Stomach (tissue), 9 donors: Measurements from ENCODE around the gene AKAP10. TPM values are rescaled to one million over a fixed set of nuclear protein-coding genes. Genes with fewer than 3 reads are reported as not detected.

ENCODE experiments used
- DNase-seq, 2 donors: peaks; one replicate each; pipeline versions ENCODE4 v3.0.0 to v3.0.0-alpha.2; 2013 to 2019
- H3K27ac ChIP-seq, 5 donors: fragments of 200-600 bp in 4 of 5; sonication (generic) in 4 of 5; one replicate each; pipeline ENCODE4 v1.5.1; 2013 to 2019; ENCODE audit warnings: mild to moderate bottlenecking in 1 of 5, moderate library complexity in 1 of 5
- H3K27me3 ChIP-seq, 3 donors: fragments of 200-600 bp; sonication (generic); one replicate each; pipeline ENCODE4 v1.5.1; 2017 to 2019; ENCODE audit warnings: mixed run types in 1 of 3
- H3K36me3 ChIP-seq, 4 donors: fragments of 200-600 bp; sonication (generic); 1 replicate in 3 of 4; 2 replicates in 1 of 4; pipeline ENCODE4 v1.5.1; 2016 to 2019
- H3K4me1 ChIP-seq, 4 donors: fragments of 200-600 bp; sonication (generic); one replicate each; pipeline ENCODE4 v1.5.1; 2016 to 2019
- H3K4me3 ChIP-seq, 4 donors: fragments of 200-600 bp; sonication (generic) in 3 of 4; one replicate each; pipeline ENCODE4 v1.5.1; 2016 to 2019; ENCODE audit warnings: mild to moderate bottlenecking in 1 of 4
- H3K9me3 ChIP-seq, 4 donors: fragments of 200-600 bp; sonication (generic); one replicate each; pipeline ENCODE4 v1.5.1; 2016 to 2019
- CTCF ChIP-seq, 7 experiments: fragments of 450-650 bp in 4 of 7; fragments of 200-600 bp in 3 of 7; sonication (generic) in 3 of 7; IDR thresholded peaks; one replicate each; pipeline ENCODE4 v1.5.1; 2016 to 2019; ENCODE audit warnings: antibody characterized with exemption in 7 of 7, control low read depth in 2 of 7, mild to moderate bottlenecking in 1 of 7
- EP300 ChIP-seq: sonication (generic); formaldehyde crosslinking; IDR thresholded peaks from one replicate; pipeline ENCODE4 v1.6.1; 2017; ENCODE audit warnings: antibody characterized with exemption
- POLR2A ChIP-seq, 4 donors: fragments of 450-650 bp; IDR thresholded peaks; one replicate each; pipeline ENCODE4 v1.6.1; 2016; ENCODE audit warnings: antibody characterized with exemption in 4 of 4, control low read depth in 2 of 4, mild to moderate bottlenecking in 1 of 4, moderate library complexity in 1 of 4
- POLR2AphosphoS5 ChIP-seq, 3 donors: sonication (generic); formaldehyde crosslinking; IDR thresholded peaks; one replicate each; pipeline ENCODE4 v1.6.1; 2016; ENCODE audit warnings: antibody characterized with exemption in 3 of 3
- WGBS, 5 donors: extraction: QIAGEN DNeasy Blood & Tissue Kit in 3 of 5; methylation state at CpG; one replicate each; pipeline versions ENCODE4 v1.1.5 to v1.1.7; 2013 to 2018; 5-methylcytosine and 5-hydroxymethylcytosine counted together
- intact Hi-C: fragments of 100-400 bp; cut with DNase I; formaldehyde crosslinking; loops from one replicate; pipeline ENCODE4 v1.15.1; 2023; ENCODE audit warnings: low total_unique reads
- polyA plus RNA-seq, 3 donors: library from polyadenylated mRNA; stranded (reverse); fragments of 200-250 nt; gene quantifications; one replicate each; pipeline ENCODE4 v1.2.3, GENCODE V29; 2013
- total RNA-seq, 5 donors: library from RNA; depleted of rRNA; stranded (reverse); fragments of >200 nt; gene quantifications; one replicate each; pipeline versions ENCODE4 v1.1.0 to v1.2.3, GENCODE V29; 2014 to 2016
- donor health status: healthy with polysubstance abuse.
- donor health status: Bipolar disorder and iron deficiency.
- donor health status: healthy.

Gene AKAP10
- total and polyA plus RNA-seq, 8 donors: 5.1 to 54.5 (median 25.7) TPM

- no peak for TF ChIP-seq CTCF (IDR thresholded peaks at IDR 0.05)
- TF ChIP-seq POLR2AphosphoS5 (IDR thresholded peaks at IDR 0.05): no peak
- no peak for TF ChIP-seq EP300
- no peak for TF ChIP-seq POLR2A (IDR thresholded peaks at IDR 0.05)
- H3K27me3 ChIP-seq: no peaks in the 10 kb centered on the region
- no peaks in the 10 kb centered on the region for H3K9me3 ChIP-seq
- intact Hi-C loops: no loop called here
- peak overlapping the region in 1 of 5 donors; percentile 8 for H3K27ac ChIP-seq
- 92 to 99% (median 97%) methylated on average over 5 of the region's 5 CpGs for WGBS, 5 donors
- peaks cover 49 to 93% (median 91%) of the 10 kb centered on the region in 4 donors for H3K36me3 ChIP-seq
- peaks cover 7 to 21% (median 14%) of the 10 kb centered on the region in 4 donors for H3K4me1 ChIP-seq
- DNase-seq: no peak
- H3K4me3 ChIP-seq: no peak overlapping the region
Observed at GRCh38 chr17:19933221-19933620, 44.4 kb downstream of the AKAP10 start.

GRCh38 chr17:19928299-19928698, 49.3 kb downstream of the AKAP10 start:
- no peak for DNase-seq
- H3K4me3 ChIP-seq: no peak overlapping the region
- H3K36me3 ChIP-seq: peaks cover 35 to 99% (median 95%) of the 10 kb centered on the region in 4 donors
- WGBS, 5 donors: 79 to 97% (median 89%) methylated on average over 4 of the region's 4 CpGs
- TF ChIP-seq CTCF (IDR thresholded peaks at IDR 0.05) (no peak), POLR2AphosphoS5 (IDR thresholded peaks at IDR 0.05) (no peak), POLR2A (IDR thresholded peaks at IDR 0.05) (no peak), EP300 (no peak)
- H3K9me3 ChIP-seq: no peaks in the 10 kb centered on the region
- no peak overlapping the region for H3K27ac ChIP-seq
- no peaks in the 10 kb centered on the region for H3K27me3 ChIP-seq
- peaks cover 0 to 5% (median 0%) of the 10 kb centered on the region in 4 donors for H3K4me1 ChIP-seq
- intact Hi-C loops: no loop called here

- Histone ChIP-seq H3K27me3 (no peaks in the 10 kb centered on the region), H3K9me3 (no peaks in the 10 kb centered on the region), H3K4me3 (no peak overlapping the region), H3K36me3 (peaks cover 49 to 100% (median 98%) of the 10 kb centered on the region in 4 donors), H3K27ac (no peak overlapping the region), H3K4me1 (no peaks in the 10 kb centered on the region)
- DNase-seq: no peak
- TF ChIP-seq POLR2A (IDR thresholded peaks at IDR 0.05) (no peak), EP300 (no peak), POLR2AphosphoS5 (IDR thresholded peaks at IDR 0.05) (no peak), CTCF (IDR thresholded peaks at IDR 0.05) (no peak)
- WGBS, 5 donors: 83 to 92% (median 86%) methylated on average over 2 of the region's 2 CpGs
- intact Hi-C loops: no loop called here
Observed at GRCh38 chr17:19915245-19915978, 62.2 kb downstream of the AKAP10 start.

- H3K27me3 ChIP-seq: no peaks in the 10 kb centered on the region
- peaks cover 50 to 100% (median 98%) of the 10 kb centered on the region in 4 donors for H3K36me3 ChIP-seq
- no peaks in the 10 kb centered on the region for H3K4me1 ChIP-seq
- TF ChIP-seq POLR2A (IDR thresholded peaks at IDR 0.05) (no peak), POLR2AphosphoS5 (IDR thresholded peaks at IDR 0.05) (no peak), EP300 (no peak), CTCF (IDR thresholded peaks at IDR 0.05) (no peak)
- no peak for DNase-seq
- 92 to 100% (median 95%) methylated on average over 2 of the region's 2 CpGs for WGBS, 5 donors
- no peak overlapping the region for H3K4me3 ChIP-seq
- H3K9me3 ChIP-seq: no peaks in the 10 kb centered on the region
- intact Hi-C loops: no loop called here
- H3K27ac ChIP-seq: no peak overlapping the region
Observed at GRCh38 chr17:19911033-19911432, 66.6 kb downstream of the AKAP10 start.
